HG02642 (cell line): ENCODE results near the gene RAB7A.
"Not testable (repeated sequence)": the region's sequence is repeated elsewhere in the genome, so short reads cannot be mapped to it uniquely, and the experiment has no call there.

Experiments used
- ATAC-seq: cut with Tn5 transposase; IDR thresholded peaks from one replicate; pipeline ENCODE4 v1.9.1; 2021; ENCODE audit warnings: mild to moderate bottlenecking; ENCODE audit not compliant: unreplicated experiment, poor library complexity

RAB7A gene

DNA sequence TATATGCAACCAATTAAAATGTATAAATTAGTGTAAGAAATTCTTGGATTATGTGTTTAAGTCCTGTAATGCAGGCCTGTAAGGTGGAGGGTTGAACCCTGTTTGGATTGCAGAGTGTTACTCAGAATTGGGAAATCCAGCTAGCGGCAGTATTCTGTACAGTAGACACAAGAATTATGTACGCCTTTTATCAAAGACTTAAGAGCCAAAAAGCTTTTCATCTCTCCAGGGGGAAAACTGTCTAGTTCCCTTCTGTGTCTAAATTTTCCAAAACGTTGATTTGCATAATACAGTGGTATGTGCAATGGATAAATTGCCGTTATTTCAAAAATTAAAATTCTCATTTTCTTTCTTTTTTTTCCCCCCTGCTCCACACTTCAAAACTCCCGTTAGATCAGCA is 88.1 kb downstream of the RAB7A start:
- ATAC-seq, result no peak

DNA sequence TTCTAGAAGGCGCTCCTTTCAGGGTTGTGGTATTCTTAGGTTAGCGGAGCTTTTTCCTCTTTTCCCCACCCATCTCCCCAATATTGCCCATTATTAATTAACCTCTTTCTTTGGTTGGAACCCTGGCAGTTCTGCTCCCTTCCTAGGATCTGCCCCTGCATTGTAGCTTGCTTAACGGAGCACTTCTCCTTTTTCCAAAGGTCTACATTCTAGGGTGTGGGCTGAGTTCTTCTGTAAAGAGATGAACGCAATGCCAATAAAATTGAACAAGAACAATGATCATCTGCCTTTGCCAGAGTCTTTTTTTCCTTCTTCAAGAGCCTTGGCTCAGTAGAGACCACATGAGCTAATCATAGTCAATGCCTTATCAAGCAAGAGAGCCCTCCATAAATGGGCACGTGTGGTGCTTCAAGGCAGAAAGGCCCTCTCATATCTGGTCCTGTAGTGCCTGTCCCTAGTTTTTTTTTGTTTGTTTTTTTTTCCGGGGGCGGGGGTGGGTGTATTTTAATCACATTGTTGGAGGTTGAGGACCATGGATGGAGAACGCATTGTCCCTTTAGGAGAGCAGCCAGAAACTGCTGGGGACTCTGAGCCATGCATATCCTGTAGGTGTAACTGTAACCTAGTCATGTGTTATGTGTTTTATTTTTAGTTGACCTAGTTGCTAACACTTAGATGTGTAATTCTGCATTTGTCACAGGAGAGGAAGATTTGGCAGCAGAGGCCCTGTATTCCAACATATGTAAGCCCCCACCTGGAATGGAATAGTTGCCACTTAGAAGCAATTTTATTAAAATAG is 88.7 kb downstream of the RAB7A start:
- ATAC-seq, result no peak

DNA sequence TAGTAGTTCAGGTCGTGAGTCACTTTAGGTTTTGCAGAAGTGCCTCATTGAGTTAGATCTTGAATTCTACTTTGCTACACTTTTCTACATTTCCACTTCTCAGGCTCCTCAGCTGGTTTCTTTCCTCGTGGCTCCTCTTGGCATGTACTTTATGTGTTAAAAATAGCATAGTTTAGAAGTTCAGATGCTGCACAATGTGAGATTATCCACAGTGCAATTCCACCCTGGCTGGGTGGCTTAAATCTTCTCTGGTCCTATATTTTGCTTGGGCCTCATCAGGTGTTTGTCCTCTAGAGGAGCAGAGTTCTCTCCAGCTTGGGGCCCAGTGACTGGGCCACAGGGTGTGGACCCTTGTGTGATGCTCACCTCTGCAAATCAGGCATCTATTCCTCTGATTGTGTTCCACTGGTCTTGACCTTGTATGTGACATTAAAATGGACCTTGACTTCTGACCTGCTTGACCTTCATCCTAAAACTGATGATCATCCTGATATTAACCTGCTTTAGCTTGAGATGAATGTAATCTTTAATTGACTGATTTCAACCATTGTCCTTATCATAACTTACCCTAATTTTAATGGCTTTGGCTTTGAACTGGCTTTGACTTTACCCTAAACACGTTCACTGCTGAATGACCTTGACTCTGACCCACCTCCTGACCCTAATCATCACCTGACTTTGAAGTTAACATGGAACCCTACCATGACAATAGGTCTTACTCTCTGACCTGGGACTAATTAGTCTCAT is 89.5 kb downstream of the RAB7A start:
- ATAC-seq, result no peak

DNA sequence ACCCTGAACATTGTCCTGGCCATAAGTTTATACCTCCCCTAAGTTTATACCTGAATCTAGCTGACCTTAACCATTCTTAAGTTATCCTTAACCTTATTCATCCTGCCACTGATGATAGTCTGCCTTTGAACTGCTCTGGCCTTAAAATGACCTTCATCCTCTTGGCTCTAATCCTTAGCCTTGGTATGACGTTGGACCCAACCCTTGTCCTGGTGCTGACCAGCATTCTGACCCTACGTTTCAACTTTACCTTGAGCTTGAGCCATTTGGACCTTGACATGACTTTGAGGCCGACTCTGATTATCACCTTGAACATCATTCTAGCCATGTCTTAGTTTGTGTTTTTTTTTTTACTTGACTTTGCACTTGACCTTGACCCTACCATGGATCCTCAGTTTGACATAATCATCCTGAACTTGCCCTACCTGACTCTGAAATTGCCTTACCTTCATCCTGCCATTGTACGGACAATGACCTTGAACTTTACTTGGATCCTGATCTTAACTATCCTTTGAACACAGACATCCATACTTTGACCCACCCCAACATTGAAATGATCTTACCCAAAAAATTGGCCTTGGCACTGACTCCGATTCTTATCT is 92.3 kb downstream of the RAB7A start:
- ATAC-seq, result no peak

DNA sequence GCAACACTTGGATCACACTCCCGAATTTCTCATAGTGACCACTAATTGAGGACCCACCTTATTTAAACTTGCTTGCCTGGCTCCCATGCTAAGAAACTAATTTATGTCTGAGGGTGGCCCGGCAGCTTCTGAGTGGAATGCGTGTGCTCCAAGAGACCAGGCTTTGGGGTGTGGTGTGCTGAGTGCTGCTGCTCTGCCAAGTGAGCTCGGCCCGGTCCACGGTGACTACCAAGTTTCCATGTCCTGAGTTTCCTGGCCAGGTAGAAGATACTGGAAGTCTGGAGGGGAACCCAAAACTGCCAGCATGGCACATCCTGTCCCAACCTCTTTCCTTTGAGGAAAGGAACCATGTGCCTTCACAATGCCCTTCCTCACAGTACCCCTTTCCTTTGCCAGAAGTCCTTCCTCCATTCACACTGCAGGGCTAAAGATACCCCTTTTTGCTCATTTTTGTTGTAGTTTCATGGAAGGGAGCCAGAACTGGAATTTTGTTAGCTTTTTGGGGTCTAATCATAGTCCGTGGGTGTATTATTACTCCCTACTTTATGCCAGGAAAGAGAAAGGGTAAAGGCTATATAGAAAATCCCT is 94.4 kb downstream of the RAB7A start:
- ATAC-seq, result no peak

DNA sequence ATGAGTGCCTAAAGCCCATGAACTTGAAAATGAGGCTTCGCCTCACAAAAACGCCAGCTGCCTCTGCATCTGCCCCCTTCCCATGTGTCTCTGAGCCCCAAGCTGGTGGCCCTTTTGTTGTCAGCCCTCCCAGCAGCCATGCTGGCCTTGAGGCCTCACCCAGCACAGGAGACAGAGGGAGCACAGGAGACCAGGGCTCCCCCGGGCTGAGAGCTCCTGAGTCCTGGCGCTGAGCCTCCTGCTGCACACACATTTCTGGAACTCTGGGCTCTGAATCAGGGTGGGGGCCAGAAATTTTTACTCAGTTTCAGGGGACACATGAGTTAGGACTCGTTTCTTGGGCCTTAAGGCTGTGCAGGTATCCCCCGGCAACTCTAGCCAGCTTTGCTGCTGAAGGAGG is 97.0 kb downstream of the RAB7A start:
- ATAC-seq, result no peak

DNA sequence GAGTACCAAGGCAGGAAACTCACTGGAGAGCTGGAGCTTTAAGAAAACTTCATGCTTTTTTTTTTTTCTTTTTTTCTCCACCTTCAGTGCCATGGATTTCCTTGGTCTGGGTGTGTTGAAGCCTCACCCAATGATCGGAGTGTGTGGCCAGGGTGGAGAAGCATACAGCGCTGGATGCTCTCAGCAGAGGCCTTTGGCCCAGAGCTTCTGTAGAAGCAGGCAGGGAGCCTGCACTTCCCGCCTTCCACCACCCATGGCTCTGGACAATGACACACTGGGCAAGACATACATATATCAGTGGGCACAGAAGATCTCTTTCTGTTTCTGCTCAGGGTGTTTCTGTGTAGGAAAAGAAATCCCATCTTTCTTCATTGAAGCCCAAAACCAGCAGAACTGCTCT is 97.6 kb downstream of the RAB7A start:
- no peak for ATAC-seq

DNA sequence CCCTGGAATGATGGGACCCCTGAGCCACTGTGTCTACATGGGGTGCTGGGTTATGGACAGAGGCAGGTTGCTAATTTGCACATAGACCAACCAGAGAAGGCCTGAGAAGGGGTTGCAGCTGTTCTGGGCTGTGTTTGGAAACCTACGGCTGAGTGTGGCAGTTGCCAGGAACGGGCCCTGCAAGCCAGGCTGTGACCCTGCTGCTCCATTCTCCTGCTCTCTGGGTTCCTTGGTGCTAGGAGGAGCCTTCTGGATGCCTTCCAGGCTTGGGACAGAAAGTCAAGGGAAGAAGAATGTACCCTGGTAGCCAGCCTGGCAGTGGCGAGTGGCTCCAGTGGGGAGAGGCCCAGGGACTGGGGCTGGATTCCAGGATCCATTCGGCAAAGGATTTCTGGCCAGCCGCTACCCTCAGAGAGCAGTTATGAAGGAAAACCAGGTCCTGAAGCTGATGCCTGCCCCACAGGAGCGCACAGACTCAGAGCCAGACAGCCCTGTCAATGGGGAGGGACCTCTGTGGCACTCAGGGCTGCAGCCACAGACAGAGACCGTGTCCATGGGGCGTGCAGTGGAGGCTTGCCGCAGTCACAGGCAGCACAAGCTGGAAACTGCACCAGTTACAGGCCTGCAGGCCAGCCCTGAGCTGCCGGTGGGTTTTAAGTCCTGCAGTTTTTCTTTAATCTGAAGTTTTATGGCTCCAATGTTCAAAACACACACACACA is 98.3 kb downstream of the RAB7A start:
- ATAC-seq, result no peak

GRCh38 chr3:128825117-128825725 is 99.2 kb downstream of the RAB7A start:
- ATAC-seq, result no peak

DNA sequence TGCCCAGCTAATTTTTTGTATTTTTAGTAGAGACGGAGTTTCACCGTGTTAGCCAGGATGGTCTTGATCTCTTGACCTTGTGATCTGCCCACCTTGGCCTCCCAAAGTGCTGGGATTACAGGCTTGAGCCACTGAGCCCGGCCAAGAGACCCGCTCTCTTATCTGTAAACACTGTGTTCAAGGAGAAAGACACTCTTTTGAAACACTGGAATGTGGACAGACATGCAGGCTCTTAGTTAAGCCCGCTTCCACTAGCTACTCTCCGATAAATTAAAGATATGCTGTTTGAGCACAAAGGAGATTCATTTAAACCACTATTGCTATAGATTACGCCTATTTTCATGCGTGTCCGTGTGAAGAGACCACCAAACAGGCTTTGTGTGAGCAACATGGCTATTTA is 103.1 kb downstream of the RAB7A start:
- ATAC-seq, result not testable (repeated sequence)

GRCh38 chr3:128829925-128830625 is 104.1 kb downstream of the RAB7A start:
- not testable (repeated sequence) for ATAC-seq

- ATAC-seq, result not testable (repeated sequence)
These were observed 104.8 kb downstream of the RAB7A start for GRCh38 chr3:128830762-128831161.

GRCh38 chr3:128832979-128833378 is 107.0 kb downstream of the RAB7A start:
- not testable (repeated sequence) for ATAC-seq

DNA sequence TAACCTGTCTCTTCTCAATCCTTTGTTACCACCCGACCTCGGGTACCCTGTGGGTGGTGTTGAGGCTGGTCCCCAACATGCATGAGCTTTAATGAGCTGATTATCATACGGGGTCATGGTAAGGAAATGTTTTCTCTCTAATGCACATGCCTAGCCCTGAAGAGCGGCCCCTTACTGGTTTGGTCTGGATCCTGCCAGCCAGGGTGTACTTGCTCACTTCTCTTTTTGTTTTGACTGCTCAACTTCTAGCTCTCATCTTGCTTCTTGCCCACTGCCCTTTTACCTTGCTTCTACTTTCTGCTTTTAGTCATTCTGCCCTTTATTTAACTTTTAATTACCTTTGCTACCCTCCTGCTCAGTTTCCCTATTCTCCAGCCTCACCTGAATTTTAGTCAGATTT is 109.1 kb downstream of the RAB7A start:
- ATAC-seq, result no peak

GRCh38 chr3:128841926-128842920 is 116.2 kb downstream of the RAB7A start:
- ATAC-seq, result no peak

GRCh38 chr3:128844502-128844901 is 118.5 kb downstream of the RAB7A start:
- ATAC-seq, result no peak

DNA sequence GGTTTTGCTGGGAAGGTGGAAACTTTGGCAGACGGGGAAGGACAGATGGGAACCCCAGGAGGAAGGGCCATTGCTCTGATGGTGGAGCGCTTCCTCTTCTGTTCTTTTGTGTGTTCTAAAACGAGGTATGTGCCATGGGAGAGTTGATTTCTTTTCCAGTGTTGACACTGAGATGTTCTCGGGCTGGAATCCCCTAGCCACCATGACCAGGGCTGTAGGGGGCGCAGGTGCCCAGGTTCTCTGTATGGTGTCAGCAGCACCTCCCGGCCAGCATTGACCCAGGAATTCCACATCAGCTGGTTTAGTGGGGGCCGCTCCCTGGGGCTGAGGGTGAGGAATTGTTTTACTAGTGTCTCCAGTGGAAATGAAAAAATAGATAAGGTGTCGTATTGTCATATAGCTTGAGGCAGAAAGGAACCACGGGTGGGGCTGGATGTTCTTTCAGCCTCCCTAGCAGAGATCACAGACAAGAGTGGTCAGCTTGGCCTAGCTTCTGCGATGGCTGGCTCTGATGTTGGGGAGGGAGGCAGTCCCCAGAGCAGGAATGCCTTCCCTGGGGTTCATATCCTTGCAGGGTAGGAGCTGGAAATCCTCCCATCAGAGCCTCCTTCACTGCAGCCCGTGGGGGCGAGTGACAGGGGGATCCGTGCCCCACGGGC is 119.3 kb downstream of the RAB7A start:
- no peak for ATAC-seq
